Keratinocyte (primary cell): ENCODE data around the gene CASKIN2.

Experiments used
- EZH2 ChIP-seq: IDR thresholded peaks from one replicate; pipeline ENCODE4 v1.6.1; 2012; ENCODE audit warnings: inconsistent platforms, mild to moderate bottlenecking, low read length, moderate library complexity
- TF ChIP-seq, protein P1 (sequence below), 3 experiments: IDR thresholded peaks in 1 of 3; conservative IDR thresholded peaks in 1 of 3; optimal IDR thresholded peaks in 1 of 3; 2 replicates in 2 of 3; 3 replicates in 1 of 3; pipeline versions ENCODE3 to v1.5.1; 2011; ENCODE audit warnings: low read length in 3 of 3, mild to moderate bottlenecking in 3 of 3, moderate library complexity in 2 of 3, control low read depth in 1 of 3, inconsistent platforms in 1 of 3; ENCODE audit not compliant: insufficient read depth in 2 of 3; ENCODE audit errors: extremely low read depth in 1 of 3

DNA sequence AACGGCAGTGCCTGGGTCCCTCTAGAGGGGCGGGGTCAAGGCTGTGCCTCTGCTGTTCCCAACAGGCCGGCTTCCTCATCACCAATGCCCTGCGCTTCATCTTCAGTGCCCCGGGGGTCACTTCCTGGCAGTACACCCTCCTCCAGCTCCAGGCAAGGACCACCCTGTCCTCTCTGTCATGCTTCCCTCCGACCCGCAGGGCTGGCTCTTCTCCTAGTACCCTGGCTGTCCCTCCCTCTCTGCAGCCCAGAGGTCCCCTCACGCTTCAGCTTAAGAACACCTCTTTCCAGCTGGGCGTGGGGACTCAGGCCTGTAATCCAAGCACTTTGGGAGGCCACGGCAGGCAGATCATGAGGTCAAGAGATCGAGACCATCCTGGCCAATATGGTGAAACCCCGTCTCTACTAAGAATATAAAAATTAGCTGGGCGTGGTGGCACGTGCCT, 25.8 kb downstream of the CASKIN2 start:
- no peak for TF ChIP-seq EZH2
- TF ChIP-seq, protein P1, sequence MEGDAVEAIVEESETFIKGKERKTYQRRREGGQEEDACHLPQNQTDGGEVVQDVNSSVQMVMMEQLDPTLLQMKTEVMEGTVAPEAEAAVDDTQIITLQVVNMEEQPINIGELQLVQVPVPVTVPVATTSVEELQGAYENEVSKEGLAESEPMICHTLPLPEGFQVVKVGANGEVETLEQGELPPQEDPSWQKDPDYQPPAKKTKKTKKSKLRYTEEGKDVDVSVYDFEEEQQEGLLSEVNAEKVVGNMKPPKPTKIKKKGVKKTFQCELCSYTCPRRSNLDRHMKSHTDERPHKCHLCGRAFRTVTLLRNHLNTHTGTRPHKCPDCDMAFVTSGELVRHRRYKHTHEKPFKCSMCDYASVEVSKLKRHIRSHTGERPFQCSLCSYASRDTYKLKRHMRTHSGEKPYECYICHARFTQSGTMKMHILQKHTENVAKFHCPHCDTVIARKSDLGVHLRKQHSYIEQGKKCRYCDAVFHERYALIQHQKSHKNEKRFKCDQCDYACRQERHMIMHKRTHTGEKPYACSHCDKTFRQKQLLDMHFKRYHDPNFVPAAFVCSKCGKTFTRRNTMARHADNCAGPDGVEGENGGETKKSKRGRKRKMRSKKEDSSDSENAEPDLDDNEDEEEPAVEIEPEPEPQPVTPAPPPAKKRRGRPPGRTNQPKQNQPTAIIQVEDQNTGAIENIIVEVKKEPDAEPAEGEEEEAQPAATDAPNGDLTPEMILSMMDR (optimal IDR thresholded peaks at IDR 0.05 in 1 of 3, IDR thresholded peaks at IDR 0.05 in 1 of 3, conservative IDR thresholded peaks at IDR 0.05 in 1 of 3; ENCODE audit: extremely low read depth in 1 of 3, insufficient read depth in 2 of 3, low read length in 3 of 3): no peak
